Astrocyte (in vitro differentiated cells and primary cell): ENCODE measurements around the gene LIM2. TPM values are rescaled to one million over a fixed set of nuclear protein-coding genes. Genes with fewer than 3 reads are reported as not detected.

Experiments
- DNase-seq: peaks from one replicate; pipeline ENCODE4 v3.0.0-alpha.2; 2010; ENCODE audit warnings: low read depth
- FAIRE-seq: peaks from 2 replicates; lab custom pipeline; 2011; peaks lifted over from hg19 to GRCh38; lab: Jason Lieb, UNC
- H2AFZ ChIP-seq: 2 replicates; pipeline ENCODE4 v1.6.0; 2012; ENCODE audit warnings: low read depth, low read length, inconsistent platforms
- H3K27ac ChIP-seq: 2 replicates; pipeline ENCODE4 v1.5.1; 2011; ENCODE audit warnings: low read depth, low read length, inconsistent platforms
- H3K27me3 ChIP-seq: 2 replicates; pipeline ENCODE4 v1.6.0; 2011; ENCODE audit warnings: low read length, inconsistent platforms; ENCODE audit not compliant: insufficient read depth
- H3K36me3 ChIP-seq: 2 replicates; pipeline ENCODE4 v1.5.1; 2011; ENCODE audit warnings: low read length, inconsistent platforms; ENCODE audit not compliant: insufficient read depth
- H3K4me1 ChIP-seq: 2 replicates; pipeline ENCODE4 v1.5.1; 2011; ENCODE audit warnings: low read length, inconsistent platforms; ENCODE audit not compliant: insufficient read depth
- H3K4me2 ChIP-seq: 2 replicates; pipeline ENCODE4 v1.6.0; 2012; ENCODE audit warnings: low read length, inconsistent platforms
- H3K4me3 ChIP-seq: 2 replicates; pipeline ENCODE4 v1.5.1; 2011; ENCODE audit warnings: low read depth, mild to moderate bottlenecking, low read length, inconsistent platforms; ENCODE audit not compliant: insufficient read depth
- H3K79me2 ChIP-seq: 2 replicates; pipeline ENCODE4 v1.6.0; 2012; ENCODE audit warnings: mild to moderate bottlenecking, low read length, inconsistent platforms; ENCODE audit not compliant: insufficient read depth
- H3K9ac ChIP-seq: 2 replicates; pipeline ENCODE4 v1.6.0; 2012; ENCODE audit warnings: mild to moderate bottlenecking, low read length, inconsistent platforms
- H3K9me3 ChIP-seq: 2 replicates; pipeline ENCODE4 v1.5.1; 2012; ENCODE audit warnings: low read depth, mild to moderate bottlenecking, low read length, inconsistent platforms; ENCODE audit not compliant: insufficient read depth
- H4K20me1 ChIP-seq: 2 replicates; pipeline ENCODE4 v1.6.0; 2012; ENCODE audit warnings: low read length, inconsistent platforms; ENCODE audit not compliant: insufficient read depth
- H3K27ac Mint-ChIP-seq: one replicate; pipeline ENCODE4 v1.8.0; 2021; ENCODE audit warnings: mild to moderate bottlenecking, mixed read lengths; ENCODE audit not compliant: unreplicated experiment
- H3K27me3 Mint-ChIP-seq: one replicate; pipeline ENCODE4 v1.8.0; 2021; ENCODE audit warnings: low read depth, mixed read lengths; ENCODE audit not compliant: unreplicated experiment
- H3K36me3 Mint-ChIP-seq: one replicate; pipeline ENCODE4 v1.8.0; 2021; ENCODE audit warnings: low read depth, mixed read lengths; ENCODE audit not compliant: unreplicated experiment
- H3K4me1 Mint-ChIP-seq: one replicate; pipeline ENCODE4 v1.8.0; 2021; ENCODE audit warnings: low read depth, mixed read lengths; ENCODE audit not compliant: unreplicated experiment
- H3K4me3 Mint-ChIP-seq: one replicate; pipeline ENCODE4 v1.8.0; 2021; ENCODE audit warnings: mild to moderate bottlenecking, moderate library complexity, mixed read lengths; ENCODE audit not compliant: unreplicated experiment
- H3K9me3 Mint-ChIP-seq: one replicate; pipeline ENCODE4 v1.8.0; 2021; ENCODE audit warnings: mild to moderate bottlenecking, mixed read lengths; ENCODE audit not compliant: unreplicated experiment
- CTCF ChIP-seq: IDR thresholded peaks from 2 replicates; pipeline ENCODE4 v1.5.1; 2011; ENCODE audit warnings: low read depth, mild to moderate bottlenecking, inconsistent platforms, low read length, moderate library complexity; ENCODE audit not compliant: insufficient read depth
- EZH2 ChIP-seq: IDR thresholded peaks from 2 replicates; pipeline ENCODE4 v1.6.1; 2012; ENCODE audit warnings: mild to moderate bottlenecking, low read length, inconsistent platforms; ENCODE audit not compliant: insufficient read depth
- total RNA-seq: library from RNA; stranded (reverse); gene quantifications from 2 replicates; pipeline ENCODE4 v1.2.1, GENCODE V29; 2021

LIM2 gene
- total RNA-seq, 1 donor from 2014 or later: not detected

- no peak for FAIRE-seq
- Histone ChIP-seq H3K27me3 (no peaks in the 10 kb centered on the region), H3K9me3 (no peaks in the 10 kb centered on the region), H3K4me1 (peaks cover 15% of the 10 kb centered on the region), H3K9ac (no peak overlapping the region), H3K4me3 (no peak overlapping the region), H3K4me2 (no peak overlapping the region), H3K36me3 (no peaks in the 10 kb centered on the region), H3K27ac (no peak overlapping the region), H2AFZ (no peak overlapping the region), H3K79me2 (no peaks in the 10 kb centered on the region), H4K20me1 (peaks cover 9% of the 10 kb centered on the region)
- Mint-ChIP-seq H3K36me3 (peaks cover 17% of the 10 kb centered on the region), H3K9me3 (no peaks in the 10 kb centered on the region), H3K27ac (no peak overlapping the region), H3K27me3 (no peaks in the 10 kb centered on the region), H3K4me3 (no peak overlapping the region), H3K4me1 (peaks cover 14% of the 10 kb centered on the region)
- no peak for DNase-seq
- no peak for TF ChIP-seq CTCF
- no peak for TF ChIP-seq EZH2
Measured at GRCh38 chr19:51356159-51356801, 31.5 kb downstream of the LIM2 start.

GRCh38 chr19:51354742-51355148 lies 33.0 kb downstream of the LIM2 start:
- FAIRE-seq (no peak), DNase-seq (peak; percentile 53)
- Mint-ChIP-seq H3K9me3 (no peaks in the 10 kb centered on the region), H3K36me3 (peaks cover 30% of the 10 kb centered on the region), H3K27me3 (no peaks in the 10 kb centered on the region), H3K27ac (peak overlapping the region; percentile 30), H3K4me1 (peaks cover 14% of the 10 kb centered on the region), H3K4me3 (no peak overlapping the region)
- H3K9ac ChIP-seq: no peak overlapping the region
- no peak overlapping the region for H3K27ac ChIP-seq
- H3K4me1 ChIP-seq: peaks cover 14% of the 10 kb centered on the region
- no peak overlapping the region for H2AFZ ChIP-seq
- H3K79me2 ChIP-seq: no peaks in the 10 kb centered on the region
- H3K4me3 ChIP-seq: no peak overlapping the region
- peaks cover 8% of the 10 kb centered on the region for H4K20me1 ChIP-seq
- H3K4me2 ChIP-seq: no peak overlapping the region
- no peaks in the 10 kb centered on the region for H3K9me3 ChIP-seq
- no peaks in the 10 kb centered on the region for H3K36me3 ChIP-seq
- no peaks in the 10 kb centered on the region for H3K27me3 ChIP-seq
- TF ChIP-seq EZH2: no peak
- TF ChIP-seq CTCF: no peak

- Mint-ChIP-seq H3K4me3 (no peak overlapping the region), H3K4me1 (peaks cover 9% of the 10 kb centered on the region), H3K9me3 (no peaks in the 10 kb centered on the region), H3K27ac (no peak overlapping the region), H3K27me3 (no peaks in the 10 kb centered on the region), H3K36me3 (peaks cover 30% of the 10 kb centered on the region)
- no peaks in the 10 kb centered on the region for H3K79me2 ChIP-seq
- no peak for DNase-seq
- H3K9me3 ChIP-seq: no peaks in the 10 kb centered on the region
- TF ChIP-seq EZH2: no peak
- TF ChIP-seq CTCF: no peak
- no peak overlapping the region for H3K4me3 ChIP-seq
- H3K9ac ChIP-seq: peak overlapping the region; percentile 37
- H2AFZ ChIP-seq: no peak overlapping the region
- H4K20me1 ChIP-seq: peaks cover 3% of the 10 kb centered on the region
- H3K36me3 ChIP-seq: no peaks in the 10 kb centered on the region
- H3K27me3 ChIP-seq: no peaks in the 10 kb centered on the region
- H3K4me2 ChIP-seq: no peak overlapping the region
- peaks cover 9% of the 10 kb centered on the region for H3K4me1 ChIP-seq
- no peak for FAIRE-seq
- no peak overlapping the region for H3K27ac ChIP-seq
Measured at GRCh38 chr19:51354103-51354741, 33.6 kb downstream of the LIM2 start.
